ENCODE data around the gene UNC13C.

UNC13C gene

DNA sequence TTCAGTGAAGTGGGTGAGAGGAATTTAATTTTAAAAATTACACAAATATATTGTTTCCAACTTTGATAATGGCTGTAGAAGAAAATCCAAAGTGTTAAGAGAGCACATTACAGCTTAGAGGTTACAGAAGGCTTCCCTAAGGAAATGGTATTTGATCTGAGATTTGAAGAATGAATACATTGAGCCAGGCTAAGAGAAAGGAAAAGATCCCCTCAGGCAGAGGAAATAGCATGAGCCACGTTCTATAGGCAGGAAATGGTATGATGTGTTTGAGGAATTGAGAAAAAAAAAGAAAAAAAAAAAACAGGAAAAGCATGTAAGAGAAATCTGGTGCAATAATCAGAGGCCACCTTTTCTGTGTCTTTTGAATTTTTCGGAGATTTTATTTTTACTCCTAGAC is 48.6 kb downstream of the UNC13C start:
- H3K9ac ChIP-seq (ENCODE audit: low read depth, low read length), result no peak overlapping the region
- peaks cover 5% of the 10 kb centered on the region; the same call in 1 of the 2 replicates for H3K4me1 ChIP-seq (ENCODE audit: insufficient read depth, low read length)
- no peak overlapping the region for H3K27ac ChIP-seq (ENCODE audit: low read length)
- H3K27me3 ChIP-seq (ENCODE audit: insufficient read depth, low read length), result no peaks in the 10 kb centered on the region
- H3K4me3 ChIP-seq (ENCODE audit: low read length), result no peak overlapping the region
- H3K9me3 ChIP-seq (ENCODE audit: insufficient read depth, low read depth, low read length), result no peaks in the 10 kb centered on the region
- H3K36me3 ChIP-seq (ENCODE audit: insufficient read depth, low read depth, low read length), result no peaks in the 10 kb centered on the region

DNA sequence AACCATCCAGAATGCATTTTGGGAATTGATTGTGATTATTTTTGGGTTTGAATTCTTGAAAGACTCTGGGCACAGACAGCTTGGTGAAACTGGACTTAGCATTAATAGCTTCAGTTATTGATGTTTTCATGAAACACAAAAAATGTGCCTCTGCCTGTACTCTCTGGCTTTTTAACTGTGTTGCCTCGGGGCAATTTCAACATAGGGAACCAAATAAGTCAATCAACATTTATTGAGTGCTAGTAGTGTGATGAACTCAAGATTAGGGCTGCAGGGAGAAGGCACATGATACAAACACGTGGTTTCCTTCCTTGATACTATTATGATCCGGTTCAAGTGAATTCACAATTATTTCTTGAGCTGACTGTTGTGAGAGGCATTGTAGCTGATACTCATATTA is 50.8 kb downstream of the UNC13C start:
- no peaks in the 10 kb centered on the region for H3K36me3 ChIP-seq (ENCODE audit: insufficient read depth, low read depth, low read length)
- H3K4me1 ChIP-seq (ENCODE audit: insufficient read depth, low read length), result peaks cover 5% of the 10 kb centered on the region; the same call in 1 of the 2 replicates
- H3K27ac ChIP-seq (ENCODE audit: low read length), result no peak overlapping the region
- no peaks in the 10 kb centered on the region for H3K9me3 ChIP-seq (ENCODE audit: insufficient read depth, low read depth, low read length)
- H3K9ac ChIP-seq (ENCODE audit: low read depth, low read length), result no peak overlapping the region
- H3K27me3 ChIP-seq (ENCODE audit: insufficient read depth, low read length), result no peaks in the 10 kb centered on the region
- H3K4me3 ChIP-seq (ENCODE audit: low read length), result no peak overlapping the region

DNA sequence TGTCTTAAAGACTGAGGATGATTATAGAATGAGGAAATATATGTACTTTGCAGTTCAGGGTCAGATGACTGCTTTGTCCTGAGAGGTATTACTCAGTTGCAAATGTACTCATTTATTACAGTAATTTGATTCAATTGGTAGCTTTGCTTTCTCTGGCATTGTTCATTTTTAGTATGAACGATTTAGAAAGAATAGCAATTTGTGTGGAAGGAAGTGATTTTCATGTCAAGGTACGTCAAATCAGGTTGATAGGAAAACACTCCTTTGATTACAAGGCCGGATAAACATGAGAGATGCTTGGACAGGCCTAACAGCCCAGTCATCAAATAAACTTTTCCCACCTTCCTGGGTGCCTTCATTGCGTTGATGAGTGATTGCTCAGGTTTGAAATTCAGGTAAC is 53.8 kb downstream of the UNC13C start:
- H3K27me3 ChIP-seq (ENCODE audit: insufficient read depth, low read length), result no peaks in the 10 kb centered on the region
- H3K4me1 ChIP-seq (ENCODE audit: insufficient read depth, low read length), result peaks cover 5% of the 10 kb centered on the region; the same call in 1 of the 2 replicates
- H3K9me3 ChIP-seq (ENCODE audit: insufficient read depth, low read depth, low read length), result no peaks in the 10 kb centered on the region
- H3K9ac ChIP-seq (ENCODE audit: low read depth, low read length), result no peak overlapping the region
- H3K36me3 ChIP-seq (ENCODE audit: insufficient read depth, low read depth, low read length), result no peaks in the 10 kb centered on the region
- no peak overlapping the region for H3K27ac ChIP-seq (ENCODE audit: low read length)
- H3K4me3 ChIP-seq (ENCODE audit: low read length), result no peak overlapping the region

DNA sequence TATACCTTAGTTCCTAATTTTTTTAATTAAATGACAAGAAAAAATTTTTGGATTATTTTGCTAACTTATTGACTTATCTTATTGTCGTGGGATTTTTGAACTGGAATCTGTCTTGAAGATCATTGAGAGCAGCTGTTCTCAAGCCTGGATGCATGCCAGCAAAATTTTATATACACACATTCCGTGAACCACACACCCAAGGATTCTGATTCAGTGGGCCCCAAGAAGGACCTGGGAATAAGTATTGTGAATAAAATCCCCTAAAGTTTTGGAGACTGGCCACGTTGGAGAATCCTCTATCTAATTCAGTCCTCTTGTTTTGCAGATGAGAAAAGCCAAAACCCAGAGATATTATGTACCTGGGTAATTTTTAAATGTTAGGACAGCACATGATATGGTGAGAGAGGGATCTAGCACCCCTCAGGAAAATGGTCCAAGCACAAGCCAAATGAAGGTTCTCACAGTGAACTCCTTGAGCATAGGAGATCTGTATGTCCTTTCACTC is 55.2 kb downstream of the UNC13C start:
- Histone ChIP-seq H3K4me1 (ENCODE audit: insufficient read depth, low read length) (peaks cover 5% of the 10 kb centered on the region; the same call in 1 of the 2 replicates), H3K36me3 (ENCODE audit: insufficient read depth, low read depth, low read length) (no peaks in the 10 kb centered on the region), H3K27ac (ENCODE audit: low read length) (no peak overlapping the region), H3K9me3 (ENCODE audit: insufficient read depth, low read depth, low read length) (no peaks in the 10 kb centered on the region), H3K4me3 (ENCODE audit: low read length) (no peak overlapping the region), H3K27me3 (ENCODE audit: insufficient read depth, low read length) (no peaks in the 10 kb centered on the region), H3K9ac (ENCODE audit: low read depth, low read length) (no peak overlapping the region)

GRCh38 chr15:54033869-54034458 is 55.7 kb downstream of the UNC13C start:
- Histone ChIP-seq H3K4me3 (ENCODE audit: low read length) (no peak overlapping the region), H3K27me3 (ENCODE audit: insufficient read depth, low read length) (no peaks in the 10 kb centered on the region), H3K9ac (ENCODE audit: low read depth, low read length) (no peak overlapping the region), H3K36me3 (ENCODE audit: insufficient read depth, low read depth, low read length) (no peaks in the 10 kb centered on the region), H3K9me3 (ENCODE audit: insufficient read depth, low read depth, low read length) (no peaks in the 10 kb centered on the region), H3K4me1 (ENCODE audit: insufficient read depth, low read length) (peaks cover 5% of the 10 kb centered on the region; the same call in 1 of the 2 replicates), H3K27ac (ENCODE audit: low read length) (no peak overlapping the region)

DNA sequence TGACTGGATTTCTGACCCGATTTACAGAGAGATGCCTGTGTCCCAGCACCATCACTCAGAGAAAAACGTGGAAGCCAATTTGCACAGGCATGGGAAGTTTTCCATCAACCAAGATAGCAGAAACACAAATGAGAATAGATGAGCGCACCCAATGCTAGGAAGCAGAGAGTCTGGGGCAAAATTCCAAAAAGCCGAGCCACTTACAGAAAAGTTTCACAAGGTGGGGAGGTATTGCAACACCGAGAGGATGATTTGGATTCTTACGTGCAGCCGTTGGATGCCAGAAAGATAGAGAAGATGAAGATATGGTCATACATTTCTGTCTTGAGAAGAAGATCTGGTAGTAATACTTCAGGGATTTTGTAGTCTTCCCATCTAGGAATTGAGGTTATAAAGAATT is 57.4 kb downstream of the UNC13C start:
- H3K4me1 ChIP-seq (ENCODE audit: insufficient read depth, low read length), result no peaks in the 10 kb centered on the region
- H3K36me3 ChIP-seq (ENCODE audit: insufficient read depth, low read depth, low read length), result no peaks in the 10 kb centered on the region
- no peaks in the 10 kb centered on the region for H3K9me3 ChIP-seq (ENCODE audit: insufficient read depth, low read depth, low read length)
- H3K27ac ChIP-seq (ENCODE audit: low read length), result no peak overlapping the region
- no peak overlapping the region for H3K9ac ChIP-seq (ENCODE audit: low read depth, low read length)
- H3K27me3 ChIP-seq (ENCODE audit: insufficient read depth, low read length), result no peaks in the 10 kb centered on the region
- no peak overlapping the region for H3K4me3 ChIP-seq (ENCODE audit: low read length)

- H3K9ac ChIP-seq (ENCODE audit: low read depth, low read length), result no peak overlapping the region
- H3K27me3 ChIP-seq (ENCODE audit: insufficient read depth, low read length), result no peaks in the 10 kb centered on the region
- no peaks in the 10 kb centered on the region for H3K4me1 ChIP-seq (ENCODE audit: insufficient read depth, low read length)
- H3K27ac ChIP-seq (ENCODE audit: low read length), result no peak overlapping the region
- no peaks in the 10 kb centered on the region for H3K9me3 ChIP-seq (ENCODE audit: insufficient read depth, low read depth, low read length)
- no peaks in the 10 kb centered on the region for H3K36me3 ChIP-seq (ENCODE audit: insufficient read depth, low read depth, low read length)
- H3K4me3 ChIP-seq (ENCODE audit: low read length), result no peak overlapping the region
Observed at GRCh38 chr15:54045397-54045796, 67.2 kb downstream of the UNC13C start.

DNA sequence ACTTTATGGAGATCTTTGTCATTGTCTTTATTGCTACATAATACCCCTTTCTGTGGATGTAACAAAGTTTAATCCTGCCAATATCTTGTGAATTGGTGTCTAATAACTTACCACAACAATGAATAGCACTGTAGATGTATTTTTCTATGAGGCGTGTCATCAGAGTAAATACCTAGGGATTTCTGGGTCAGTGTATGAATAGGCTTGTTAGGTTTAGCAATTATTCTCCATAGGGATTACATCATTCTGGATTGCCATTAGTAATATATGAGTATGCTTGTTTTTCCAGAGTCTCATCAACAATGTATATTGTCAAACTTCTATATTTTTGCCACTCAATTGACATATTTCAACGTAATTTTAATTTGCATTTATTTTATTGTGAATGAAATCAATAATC is 67.9 kb downstream of the UNC13C start:
- Histone ChIP-seq H3K27ac (ENCODE audit: low read length) (no peak overlapping the region), H3K4me1 (ENCODE audit: insufficient read depth, low read length) (no peaks in the 10 kb centered on the region), H3K4me3 (ENCODE audit: low read length) (no peak overlapping the region), H3K36me3 (ENCODE audit: insufficient read depth, low read depth, low read length) (no peaks in the 10 kb centered on the region), H3K27me3 (ENCODE audit: insufficient read depth, low read length) (no peaks in the 10 kb centered on the region), H3K9ac (ENCODE audit: low read depth, low read length) (no peak overlapping the region), H3K9me3 (ENCODE audit: insufficient read depth, low read depth, low read length) (no peaks in the 10 kb centered on the region)

DNA sequence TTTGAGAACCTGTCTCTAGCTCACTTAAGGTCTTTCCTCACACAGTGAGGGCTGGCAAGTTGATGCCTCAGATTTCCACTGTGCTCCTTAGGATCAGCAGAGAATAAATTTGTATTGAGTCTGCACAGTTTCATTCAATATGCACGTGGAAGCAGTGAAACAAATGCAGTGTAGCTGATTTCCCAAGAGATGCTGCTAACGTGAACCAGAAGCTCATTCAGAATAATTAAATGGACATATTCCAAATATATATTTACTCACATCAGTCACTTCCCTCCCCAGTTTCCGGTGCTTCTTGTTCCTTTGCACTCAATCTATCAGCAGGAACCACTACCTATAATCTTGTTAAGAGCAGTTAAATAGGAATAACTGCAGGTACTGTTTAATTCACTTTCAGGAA is 86.1 kb downstream of the UNC13C start:
- Histone ChIP-seq H3K9me3 (ENCODE audit: insufficient read depth, low read depth, low read length) (no peaks in the 10 kb centered on the region), H3K4me3 (ENCODE audit: low read length) (no peak overlapping the region), H3K27me3 (ENCODE audit: insufficient read depth, low read length) (no peaks in the 10 kb centered on the region), H3K9ac (ENCODE audit: low read depth, low read length) (no peak overlapping the region), H3K27ac (ENCODE audit: low read length) (no peak overlapping the region), H3K36me3 (ENCODE audit: insufficient read depth, low read depth, low read length) (no peaks in the 10 kb centered on the region), H3K4me1 (ENCODE audit: insufficient read depth, low read length) (no peaks in the 10 kb centered on the region)

GRCh38 chr15:54066403-54066802 is 88.2 kb downstream of the UNC13C start:
- no peak overlapping the region for H3K4me3 ChIP-seq (ENCODE audit: low read length)
- H3K9ac ChIP-seq (ENCODE audit: low read depth, low read length), result no peak overlapping the region
- no peaks in the 10 kb centered on the region for H3K4me1 ChIP-seq (ENCODE audit: insufficient read depth, low read length)
- H3K27me3 ChIP-seq (ENCODE audit: insufficient read depth, low read length), result no peaks in the 10 kb centered on the region
- H3K36me3 ChIP-seq (ENCODE audit: insufficient read depth, low read depth, low read length), result no peaks in the 10 kb centered on the region
- H3K9me3 ChIP-seq (ENCODE audit: insufficient read depth, low read depth, low read length), result no peaks in the 10 kb centered on the region
- no peak overlapping the region for H3K27ac ChIP-seq (ENCODE audit: low read length)

DNA sequence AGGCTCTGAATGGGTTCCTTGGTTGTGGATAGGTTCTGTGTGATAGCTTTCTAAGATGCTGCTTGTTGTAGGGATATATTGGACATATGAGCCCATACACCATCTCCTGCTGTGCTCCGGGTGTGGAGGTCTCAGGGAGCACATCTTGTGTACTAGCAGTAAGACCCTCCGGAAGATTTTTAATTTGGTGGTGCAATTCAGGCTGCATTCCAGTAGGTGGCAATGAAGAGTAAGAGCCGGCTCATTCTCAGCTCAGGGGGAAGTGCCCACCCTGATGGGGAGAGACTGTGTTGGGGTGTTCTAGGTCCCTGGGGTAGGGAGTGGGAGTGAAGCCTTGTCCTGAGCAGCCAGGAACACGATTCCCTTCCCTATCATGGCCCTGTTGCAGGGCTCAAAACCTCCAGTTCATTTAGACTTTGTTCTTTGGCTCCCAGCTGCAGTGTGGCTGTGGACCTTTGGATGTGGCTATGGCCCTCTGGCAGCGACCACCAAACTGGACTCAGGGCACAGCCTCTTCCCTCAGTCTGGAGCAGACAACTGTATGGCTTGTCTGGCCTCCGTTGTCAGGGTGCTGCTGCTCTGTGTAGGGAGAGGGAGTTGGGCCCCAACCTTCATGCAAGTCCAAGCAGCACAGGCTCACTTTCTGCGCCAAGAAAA is 104.7 kb downstream of the UNC13C start:
- H3K4me3 ChIP-seq (ENCODE audit: low read length), result no peak overlapping the region
- H3K27me3 ChIP-seq (ENCODE audit: insufficient read depth, low read length), result no peaks in the 10 kb centered on the region
- no peaks in the 10 kb centered on the region for H3K36me3 ChIP-seq (ENCODE audit: insufficient read depth, low read depth, low read length)
- no peak overlapping the region for H3K9ac ChIP-seq (ENCODE audit: low read depth, low read length)
- no peak overlapping the region for H3K27ac ChIP-seq (ENCODE audit: low read length)
- no peaks in the 10 kb centered on the region for H3K9me3 ChIP-seq (ENCODE audit: insufficient read depth, low read depth, low read length)
- no peaks in the 10 kb centered on the region for H3K4me1 ChIP-seq (ENCODE audit: insufficient read depth, low read length)

DNA sequence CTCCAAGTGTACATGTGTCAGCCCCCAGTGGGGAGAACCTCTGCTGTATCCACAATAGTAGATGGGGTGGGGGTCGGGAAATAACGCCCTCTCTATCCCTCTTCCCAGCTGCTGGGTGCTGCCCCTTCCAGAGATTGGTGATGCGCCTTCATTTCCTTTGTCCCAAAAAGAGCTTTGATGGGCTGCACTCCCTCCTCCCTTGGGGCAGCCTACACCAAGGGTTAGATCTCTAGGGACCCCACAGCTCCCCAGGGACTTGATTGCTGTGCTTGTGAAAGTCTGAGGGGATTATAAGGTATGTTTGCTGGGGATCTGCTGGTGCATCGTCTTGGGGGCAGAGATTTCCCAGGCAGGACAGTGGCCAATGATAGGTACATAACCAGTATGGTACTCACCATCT is 105.3 kb downstream of the UNC13C start:
- no peak overlapping the region for H3K4me3 ChIP-seq (ENCODE audit: low read length)
- no peaks in the 10 kb centered on the region for H3K4me1 ChIP-seq (ENCODE audit: insufficient read depth, low read length)
- no peak overlapping the region for H3K27ac ChIP-seq (ENCODE audit: low read length)
- no peaks in the 10 kb centered on the region for H3K27me3 ChIP-seq (ENCODE audit: insufficient read depth, low read length)
- H3K9ac ChIP-seq (ENCODE audit: low read depth, low read length), result no peak overlapping the region
- no peaks in the 10 kb centered on the region for H3K36me3 ChIP-seq (ENCODE audit: insufficient read depth, low read depth, low read length)
- no peaks in the 10 kb centered on the region for H3K9me3 ChIP-seq (ENCODE audit: insufficient read depth, low read depth, low read length)

Data from iPS-20b (cell line).